Coronary artery (tissue), 2 donors: ENCODE results near the gene KCNF1.
"Not testable (repeated sequence)": the region's sequence is repeated elsewhere in the genome, so short reads cannot be mapped to it uniquely, and the experiment has no call there.

ENCODE experiments used
- DNase-seq: peaks from one replicate; pipeline ENCODE4 v3.0.0-alpha.2; 2017; ENCODE audit warnings: low spot score
- H3K27ac ChIP-seq, 2 donors: fragments of 200-600 bp; sonication (generic); one replicate each; pipeline ENCODE4 v1.5.1; 2016 to 2019
- H3K4me3 ChIP-seq: fragments of 200-600 bp; sonication (generic); 2 replicates; pipeline ENCODE4 v1.5.1; 2016; ENCODE audit warnings: mild to moderate bottlenecking, moderate library complexity
- TF ChIP-seq, protein P1 (sequence below): fragments of 200-600 bp; sonication (generic); IDR thresholded peaks from one replicate; pipeline ENCODE4 v1.5.1; 2019; ENCODE audit warnings: antibody characterized with exemption

The KCNF1 gene

DNA sequence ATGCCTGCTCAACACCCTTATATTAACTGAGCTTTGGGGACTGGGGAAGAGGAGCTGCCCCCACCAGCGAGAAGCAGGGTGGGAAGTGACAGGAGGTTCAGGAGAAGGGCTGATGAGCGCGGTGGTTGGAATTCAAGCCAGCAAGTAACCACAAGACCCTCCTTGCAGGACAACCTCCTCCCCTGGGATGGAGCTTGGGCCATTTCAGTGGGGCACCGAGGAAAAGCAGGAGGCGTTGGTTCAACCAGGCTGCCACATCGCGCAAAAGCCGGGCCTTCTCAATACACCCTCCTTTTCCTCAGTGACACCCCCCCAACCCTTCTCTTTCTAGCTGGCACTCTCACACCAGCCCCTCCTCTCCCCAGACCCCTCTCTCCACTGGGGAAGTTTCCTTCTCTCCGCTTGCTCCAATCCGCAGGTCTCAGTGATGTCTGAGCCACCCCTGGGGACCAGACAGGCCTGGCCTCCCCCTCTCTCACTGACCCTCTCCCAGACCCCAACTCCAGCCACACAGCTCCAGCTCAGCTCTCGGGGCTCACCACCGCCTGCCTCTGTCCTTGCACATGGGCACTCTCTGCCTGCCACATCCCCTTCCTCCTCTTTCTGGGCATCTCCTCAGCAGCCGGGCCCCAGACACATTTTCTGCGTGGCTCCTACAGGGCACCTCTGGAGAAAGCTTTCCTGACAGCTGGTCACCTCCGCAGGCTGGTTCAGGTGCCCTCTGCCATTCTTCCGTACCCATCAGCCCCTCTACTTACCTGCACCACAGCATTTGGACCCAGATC lies 44.5 kb downstream of the KCNF1 start:
- TF ChIP-seq, protein P1, sequence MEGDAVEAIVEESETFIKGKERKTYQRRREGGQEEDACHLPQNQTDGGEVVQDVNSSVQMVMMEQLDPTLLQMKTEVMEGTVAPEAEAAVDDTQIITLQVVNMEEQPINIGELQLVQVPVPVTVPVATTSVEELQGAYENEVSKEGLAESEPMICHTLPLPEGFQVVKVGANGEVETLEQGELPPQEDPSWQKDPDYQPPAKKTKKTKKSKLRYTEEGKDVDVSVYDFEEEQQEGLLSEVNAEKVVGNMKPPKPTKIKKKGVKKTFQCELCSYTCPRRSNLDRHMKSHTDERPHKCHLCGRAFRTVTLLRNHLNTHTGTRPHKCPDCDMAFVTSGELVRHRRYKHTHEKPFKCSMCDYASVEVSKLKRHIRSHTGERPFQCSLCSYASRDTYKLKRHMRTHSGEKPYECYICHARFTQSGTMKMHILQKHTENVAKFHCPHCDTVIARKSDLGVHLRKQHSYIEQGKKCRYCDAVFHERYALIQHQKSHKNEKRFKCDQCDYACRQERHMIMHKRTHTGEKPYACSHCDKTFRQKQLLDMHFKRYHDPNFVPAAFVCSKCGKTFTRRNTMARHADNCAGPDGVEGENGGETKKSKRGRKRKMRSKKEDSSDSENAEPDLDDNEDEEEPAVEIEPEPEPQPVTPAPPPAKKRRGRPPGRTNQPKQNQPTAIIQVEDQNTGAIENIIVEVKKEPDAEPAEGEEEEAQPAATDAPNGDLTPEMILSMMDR: no peak
- H3K27ac ChIP-seq: no peak overlapping the region

DNA sequence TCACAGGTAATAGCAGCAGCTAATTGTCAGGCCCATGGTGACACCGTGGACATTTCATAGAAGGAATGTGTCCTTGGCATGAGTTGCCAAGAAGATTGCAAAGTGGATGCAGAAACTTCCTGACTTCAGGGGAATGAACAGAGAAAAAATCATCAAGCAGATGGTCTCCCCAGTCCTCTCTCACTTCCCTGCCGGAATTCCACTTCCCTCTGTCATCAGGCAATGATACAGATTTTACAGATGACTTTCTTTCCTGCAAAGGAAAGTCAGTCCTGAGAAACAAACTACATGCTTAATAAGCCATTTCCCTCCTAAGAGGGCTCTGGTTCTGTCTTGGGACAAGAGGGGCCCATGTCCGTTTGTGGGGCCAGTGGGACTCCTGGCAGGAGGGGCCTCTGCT lies 45.7 kb downstream of the KCNF1 start:
- H3K4me3 ChIP-seq: no peak overlapping the region
- DNase-seq: no peak
- TF ChIP-seq, protein P1: no peak
- H3K27ac ChIP-seq: no peak overlapping the region

More for the DNA sequence above, 44.5 kb downstream of the KCNF1 start:
- DNase-seq: no peak
- no peak overlapping the region for H3K4me3 ChIP-seq

DNA sequence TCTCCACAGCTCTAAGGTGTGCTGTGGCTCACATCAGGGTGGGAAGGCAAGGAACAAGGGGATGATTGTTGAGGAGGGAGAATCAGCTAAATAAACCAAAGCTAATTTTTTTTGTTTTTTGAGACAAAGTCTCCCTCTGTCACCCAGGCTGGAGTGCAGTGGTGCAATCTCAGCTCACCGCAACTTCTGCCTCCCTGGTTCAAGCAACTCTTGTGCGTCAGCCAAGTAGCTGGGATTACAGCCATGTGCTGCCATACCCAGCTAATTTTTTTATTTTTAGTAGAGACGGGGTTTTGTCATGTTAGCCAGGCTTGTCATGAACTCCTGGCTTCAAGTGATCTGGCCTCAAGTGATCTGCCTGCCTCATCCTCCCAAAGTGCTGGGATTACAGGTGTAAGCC lies 46.7 kb downstream of the KCNF1 start:
- H3K4me3 ChIP-seq, H3K27ac ChIP-seq, DNase-seq: not testable (repeated sequence)

- Histone ChIP-seq H3K27ac (no peak overlapping the region), H3K4me3 (no peak overlapping the region)
- TF ChIP-seq, protein P1: no peak
- no peak for DNase-seq
Observed at GRCh38 chr2:10960606-10961489, 49.1 kb downstream of the KCNF1 start.

DNA sequence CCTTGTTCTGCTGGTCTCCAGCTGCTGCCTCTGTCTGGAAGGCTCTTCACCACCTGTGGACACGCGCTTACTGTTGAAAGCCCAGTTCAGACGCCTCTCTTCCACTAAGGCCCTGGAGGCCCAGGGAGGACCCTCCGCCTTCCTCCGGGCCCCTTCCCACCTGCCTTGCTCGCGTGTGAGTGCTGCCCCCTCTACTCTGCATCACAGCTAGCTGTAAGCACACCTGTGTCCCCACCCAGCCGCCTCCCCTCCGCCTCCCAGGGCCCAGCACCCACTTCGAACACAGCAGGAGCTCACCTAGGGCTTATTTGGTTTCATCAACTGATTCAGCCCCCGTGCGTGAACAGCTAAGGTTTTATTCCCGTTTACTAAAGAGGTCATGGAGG lies 49.7 kb downstream of the KCNF1 start:
- Histone ChIP-seq H3K27ac (no peak overlapping the region), H3K4me3 (no peak overlapping the region)
- no peak for DNase-seq
- TF ChIP-seq, protein P1: no peak

GRCh38 chr2:10962004-10962403 lies 50.3 kb downstream of the KCNF1 start:
- Histone ChIP-seq H3K27ac (no peak overlapping the region), H3K4me3 (no peak overlapping the region)
- TF ChIP-seq, protein P1: no peak
- no peak for DNase-seq

DNA sequence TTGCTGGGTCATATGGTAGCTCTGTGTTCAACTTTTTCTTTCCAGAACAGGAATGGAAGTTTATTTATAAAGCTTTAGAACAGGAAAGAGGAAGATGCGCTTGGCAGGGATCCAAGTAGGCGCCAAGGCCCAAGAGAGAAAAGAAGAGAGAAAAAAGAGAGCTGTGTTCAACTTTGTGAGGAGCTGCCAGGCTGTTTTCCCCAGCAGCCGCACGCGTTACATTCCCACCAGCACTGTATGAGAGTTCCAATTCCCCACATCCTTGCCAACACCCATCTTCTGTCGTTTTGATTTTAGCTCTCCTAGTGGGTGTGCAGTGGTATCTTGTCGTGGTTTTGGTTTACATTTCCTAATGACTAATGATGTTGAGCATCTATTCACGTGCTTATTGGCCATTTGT lies 51.4 kb downstream of the KCNF1 start:
- Histone ChIP-seq H3K27ac (no peak overlapping the region), H3K4me3 (no peak overlapping the region)
- no peak for DNase-seq
- TF ChIP-seq, protein P1: no peak
